Glomerular visceral epithelial cell (primary cell): Measurements from ENCODE around the gene SMPX.

ENCODE experiments used
- DNase-seq: peaks from one replicate; pipeline ENCODE4 v3.0.0-alpha.2; 2016; ENCODE audit errors: extremely low spot score

SMPX gene

DNA sequence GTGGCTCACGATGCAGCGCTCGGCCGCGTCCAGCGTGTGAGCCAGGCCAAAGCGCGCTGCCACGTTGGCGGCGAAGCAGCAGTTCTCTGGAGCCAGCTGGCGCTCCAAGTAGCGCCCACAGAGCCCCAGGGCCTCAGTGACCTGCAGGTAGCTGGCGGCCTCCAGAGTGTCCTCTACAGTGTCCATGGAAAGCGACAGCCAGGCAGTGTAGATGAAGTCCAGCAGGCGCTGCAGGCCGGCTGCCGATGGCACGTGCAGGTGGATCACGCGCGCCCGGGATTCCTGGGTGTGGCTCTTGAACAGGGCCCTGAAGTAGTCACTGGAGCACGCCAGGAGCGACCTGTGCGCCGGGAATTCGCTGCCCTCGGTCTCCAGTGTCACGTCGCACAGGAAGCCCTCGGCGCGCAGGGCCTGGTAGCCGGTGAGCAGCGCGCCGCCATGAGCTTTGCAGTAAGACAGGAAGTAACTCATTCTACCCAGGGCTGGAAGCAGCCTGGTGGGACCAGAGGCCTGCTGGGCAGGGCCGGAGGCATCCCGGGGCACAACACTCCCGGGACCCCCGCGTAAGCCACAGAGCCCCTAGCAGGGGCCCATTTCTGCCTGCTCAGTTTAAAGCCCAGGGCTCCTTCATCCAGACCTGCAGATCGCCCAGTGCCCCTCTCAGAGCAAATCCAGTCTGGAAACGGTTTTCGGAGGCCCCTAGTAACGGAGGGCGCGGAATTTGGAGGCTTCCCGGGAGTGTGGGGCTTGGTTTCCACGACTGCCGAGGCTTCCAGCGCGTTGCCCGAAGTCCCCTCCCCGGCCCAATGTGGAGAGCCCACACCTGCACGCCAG is 100.4 kb downstream of the SMPX start:
- DNase-seq: no peak

DNA sequence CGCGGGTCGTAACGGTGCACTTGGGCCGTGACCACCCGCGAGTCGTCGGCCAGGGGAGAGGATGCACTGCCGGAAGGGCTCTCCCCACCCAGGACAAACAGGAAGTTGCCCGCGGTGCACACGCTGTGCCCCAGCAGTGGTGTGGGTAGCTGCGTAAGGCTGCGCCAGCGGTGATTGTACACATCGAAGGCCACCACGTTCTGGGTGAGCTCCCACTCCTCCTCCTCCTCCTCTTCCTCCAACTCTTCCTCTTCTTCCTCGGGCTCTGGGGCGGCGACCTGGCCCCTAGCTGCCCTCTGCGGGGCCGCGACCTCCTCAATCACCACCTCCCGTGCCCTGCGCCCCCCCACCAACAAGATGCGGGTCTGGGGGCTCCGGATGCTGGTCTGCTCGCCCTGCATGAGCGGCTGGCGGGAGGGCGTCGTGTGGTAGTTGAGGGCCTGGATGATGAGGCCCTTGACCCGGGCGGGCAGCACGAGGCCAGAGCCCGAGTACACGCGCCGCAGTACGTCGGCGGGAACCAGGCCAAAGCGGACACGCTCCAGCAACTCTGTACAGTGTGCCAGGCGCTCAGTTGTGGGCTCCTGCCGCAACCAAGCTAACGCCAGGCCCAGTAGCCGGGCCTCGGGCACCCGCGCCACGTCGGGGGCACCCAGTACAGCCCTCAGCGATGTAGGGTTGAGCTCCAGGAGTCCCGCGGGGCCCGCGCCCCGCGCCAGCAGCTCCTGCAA is 101.2 kb downstream of the SMPX start:
- DNase-seq: no peak
